AG09309 (cell line): ENCODE data around the gene BCL7B.

Experiments
- DNase-seq: peaks from one replicate; pipeline ENCODE4 v3.0.0-alpha.2; 2010; ENCODE audit warnings: low read depth
- H3K4me3 ChIP-seq: 2 replicates; pipeline ENCODE4 v1.5.1; 2011; ENCODE audit warnings: mild to moderate bottlenecking, low read depth, low read length, moderate library complexity; ENCODE audit not compliant: control insufficient read depth
- CTCF ChIP-seq: IDR thresholded peaks from 2 replicates; pipeline ENCODE4 v1.5.1; 2011; ENCODE audit warnings: mild to moderate bottlenecking, low read depth, low read length, inconsistent platforms; ENCODE audit not compliant: insufficient read depth, control insufficient read depth; ENCODE audit errors: missing control alignments

The BCL7B gene

DNA sequence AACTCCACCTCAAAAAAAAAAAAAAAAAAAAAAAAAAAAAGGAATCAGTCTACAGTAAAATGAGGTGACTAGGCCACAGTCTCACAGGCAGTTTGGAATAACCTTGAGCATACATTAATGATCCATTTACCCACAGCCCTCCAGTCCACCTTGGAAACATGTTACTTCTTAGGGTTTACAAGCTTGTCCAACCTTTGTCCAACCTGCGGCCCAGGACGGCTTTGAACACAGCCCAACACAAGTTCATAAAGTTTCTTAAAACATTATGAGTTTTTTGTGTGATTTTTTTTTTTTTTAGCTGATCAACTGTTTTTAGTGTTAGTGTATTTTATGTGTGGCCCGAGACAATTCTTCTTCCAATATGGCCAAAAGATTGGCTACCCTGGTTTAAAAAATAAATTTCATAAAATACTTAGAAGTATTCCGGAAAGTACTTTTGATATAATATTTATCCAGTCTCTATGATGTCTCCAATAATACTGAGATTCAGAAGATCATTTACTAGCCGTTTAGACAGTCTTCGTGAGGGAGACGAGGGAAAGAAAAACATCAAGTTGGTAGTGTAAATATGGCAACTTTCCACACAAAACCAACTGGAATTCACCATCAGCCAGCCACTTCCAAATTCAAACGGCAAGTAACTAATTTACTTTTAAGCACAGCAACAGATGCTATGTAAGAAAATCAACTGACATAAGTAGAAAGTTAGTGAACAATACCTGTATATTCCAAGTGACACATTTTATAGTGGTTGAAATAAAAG lies 45.3 kb downstream of the BCL7B start:
- no peak for DNase-seq
- no peak for TF ChIP-seq CTCF
- H3K4me3 ChIP-seq = no peak overlapping the region

DNA sequence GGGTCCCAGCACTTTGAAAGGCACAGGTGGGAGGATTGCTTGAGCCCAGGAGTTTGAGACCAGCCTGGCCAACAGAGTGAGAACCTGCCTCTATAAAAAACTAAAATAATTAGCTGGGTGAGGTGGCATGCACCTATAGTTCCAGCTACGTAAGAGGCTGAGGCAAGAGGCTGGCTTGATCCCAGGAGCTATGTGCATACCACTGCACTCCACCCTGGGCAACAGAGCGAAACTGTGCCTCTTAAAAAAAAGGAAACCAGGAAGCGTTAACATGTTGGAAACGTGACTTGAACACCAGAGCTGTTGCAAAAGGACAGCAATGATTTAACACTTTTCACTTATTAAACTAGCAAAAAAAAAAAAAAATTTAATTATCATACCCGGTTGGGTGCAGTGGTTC lies 48.0 kb downstream of the BCL7B start:
- TF ChIP-seq CTCF = no peak
- no peak overlapping the region for H3K4me3 ChIP-seq
- no peak for DNase-seq

- no peak overlapping the region for H3K4me3 ChIP-seq
- TF ChIP-seq CTCF = no peak
- DNase-seq = no peak
Measured at GRCh38 chr7:73507556-73507955, 49.9 kb downstream of the BCL7B start.

- TF ChIP-seq CTCF = no peak
- no peak for DNase-seq
- H3K4me3 ChIP-seq = no peak overlapping the region
Measured at GRCh38 chr7:73504920-73505319, 52.6 kb downstream of the BCL7B start.

DNA sequence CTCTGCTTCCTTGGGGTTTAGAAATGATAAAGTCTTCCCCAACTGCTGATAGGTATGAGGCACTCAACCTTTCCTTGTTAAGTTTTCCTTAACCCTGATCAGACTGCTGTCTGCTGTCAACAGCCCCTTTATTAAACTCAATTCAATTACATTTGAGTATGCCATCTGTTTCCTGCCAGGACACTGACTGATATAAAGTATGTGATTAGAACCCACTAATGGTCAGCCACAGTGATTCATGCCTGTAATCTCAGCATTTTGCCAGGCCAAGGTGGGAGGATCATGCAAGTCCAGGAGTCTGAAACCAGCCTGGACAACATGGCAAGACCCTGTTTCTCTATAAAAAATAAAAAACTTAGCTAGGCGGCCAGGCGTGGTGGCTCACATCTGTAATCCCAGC lies 53.5 kb downstream of the BCL7B start:
- no peak for DNase-seq
- H3K4me3 ChIP-seq = no peak overlapping the region

GRCh38 chr7:73503229-73503628 lies 54.3 kb downstream of the BCL7B start:
- no peak for TF ChIP-seq CTCF
- DNase-seq = no peak
- H3K4me3 ChIP-seq = no peak overlapping the region

More for the DNA sequence above, 53.5 kb downstream of the BCL7B start:
- no peak for TF ChIP-seq CTCF
